Measurements from ENCODE around the gene UNK. TPM values are rescaled to one million over a fixed set of nuclear protein-coding genes. Genes with fewer than 3 reads are reported as not detected.
A peak's percentile ranks its signal among the peaks of the same experiment; 100 is the strongest.

Gene UNK
- total and polyA plus RNA-seq, 2 of the 13 experiments (the other 11 are each of a cell fraction or from before 2014, with no cell fraction given) = 31.6 to 33.0 TPM

DNA sequence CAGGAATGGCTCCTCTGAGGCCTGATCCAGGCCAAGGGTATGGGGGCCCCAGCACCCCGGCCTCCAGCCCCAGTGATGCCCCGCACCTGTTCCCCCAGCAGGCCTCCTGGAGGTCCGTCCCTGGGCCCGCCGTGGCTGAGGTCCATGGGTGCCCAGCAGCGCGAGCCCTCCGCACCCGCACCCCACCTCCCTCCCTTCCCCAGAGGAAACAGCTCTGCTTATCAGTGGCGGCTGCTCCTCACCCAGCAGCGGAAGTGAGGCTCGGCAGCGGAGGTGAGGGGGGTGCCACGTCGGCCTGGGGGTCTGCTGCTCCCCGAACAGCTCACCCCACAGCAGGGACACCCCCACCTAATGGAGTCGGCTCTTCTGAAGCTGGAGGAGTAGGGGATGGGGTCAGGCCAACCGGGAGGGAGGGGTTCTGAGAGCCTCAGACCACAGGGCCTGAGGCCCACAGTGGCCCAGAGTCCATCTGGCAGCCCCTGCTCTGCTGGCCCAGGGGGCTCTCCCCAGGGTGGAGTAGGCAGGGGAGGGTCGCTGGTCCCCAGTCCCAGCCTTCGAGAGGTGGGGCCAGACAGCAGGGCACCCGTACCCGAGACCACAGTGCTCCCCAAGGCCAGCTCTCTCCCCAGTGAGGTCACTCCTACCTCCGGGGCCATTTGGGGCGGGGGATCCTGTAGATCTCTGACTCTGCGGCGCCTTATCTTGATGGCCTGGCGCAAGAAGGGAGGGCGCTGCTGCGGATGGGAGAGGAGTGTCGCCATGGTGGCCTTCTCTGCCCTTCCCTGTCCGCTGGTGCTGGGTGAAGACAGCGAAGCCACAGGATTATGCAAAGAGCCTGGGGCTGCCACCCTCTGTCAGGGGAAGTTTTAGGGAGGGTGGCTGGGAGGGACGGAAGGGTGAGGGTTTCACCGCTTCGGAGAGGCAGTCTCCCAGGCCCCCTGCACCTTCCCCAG lies 59.2 kb downstream of the UNK start, which contains the start of gene UNC13D (continued):
- TF ChIP-seq, protein P1, sequence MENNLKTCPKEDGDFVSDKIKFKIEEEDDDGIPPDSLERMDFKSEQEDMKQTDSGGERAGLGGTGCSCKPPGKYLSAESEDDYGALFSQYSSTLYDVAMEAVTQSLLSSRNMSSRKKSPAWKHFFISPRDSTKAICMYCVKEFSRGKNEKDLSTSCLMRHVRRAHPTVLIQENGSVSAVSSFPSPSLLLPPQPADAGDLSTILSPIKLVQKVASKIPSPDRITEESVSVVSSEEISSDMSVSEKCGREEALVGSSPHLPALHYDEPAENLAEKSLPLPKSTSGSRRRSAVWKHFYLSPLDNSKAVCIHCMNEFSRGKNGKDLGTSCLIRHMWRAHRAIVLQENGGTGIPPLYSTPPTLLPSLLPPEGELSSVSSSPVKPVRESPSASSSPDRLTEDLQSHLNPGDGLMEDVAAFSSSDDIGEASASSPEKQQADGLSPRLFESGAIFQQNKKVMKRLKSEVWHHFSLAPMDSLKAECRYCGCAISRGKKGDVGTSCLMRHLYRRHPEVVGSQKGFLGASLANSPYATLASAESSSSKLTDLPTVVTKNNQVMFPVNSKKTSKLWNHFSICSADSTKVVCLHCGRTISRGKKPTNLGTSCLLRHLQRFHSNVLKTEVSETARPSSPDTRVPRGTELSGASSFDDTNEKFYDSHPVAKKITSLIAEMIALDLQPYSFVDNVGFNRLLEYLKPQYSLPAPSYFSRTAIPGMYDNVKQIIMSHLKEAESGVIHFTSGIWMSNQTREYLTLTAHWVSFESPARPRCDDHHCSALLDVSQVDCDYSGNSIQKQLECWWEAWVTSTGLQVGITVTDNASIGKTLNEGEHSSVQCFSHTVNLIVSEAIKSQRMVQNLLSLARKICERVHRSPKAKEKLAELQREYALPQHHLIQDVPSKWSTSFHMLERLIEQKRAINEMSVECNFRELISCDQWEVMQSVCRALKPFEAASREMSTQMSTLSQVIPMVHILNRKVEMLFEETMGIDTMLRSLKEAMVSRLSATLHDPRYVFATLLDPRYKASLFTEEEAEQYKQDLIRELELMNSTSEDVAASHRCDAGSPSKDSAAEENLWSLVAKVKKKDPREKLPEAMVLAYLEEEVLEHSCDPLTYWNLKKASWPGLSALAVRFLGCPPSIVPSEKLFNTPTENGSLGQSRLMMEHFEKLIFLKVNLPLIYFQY (CRISPR knock-in tag; IDR thresholded peaks at IDR 0.05; ENCODE audit: borderline replicate concordance) = peak; percentile 58; the same call in 1 of the 2 replicates
- TF ChIP-seq YEATS4 (CRISPR knock-in tag; IDR thresholded peaks at IDR 0.05; ENCODE audit: borderline replicate concordance) (peak; percentile 91), MED8 (CRISPR knock-in tag; IDR thresholded peaks at IDR 0.05; ENCODE audit: insufficient replicate concordance) (no peak), EEA1 (CRISPR knock-in tag; IDR thresholded peaks at IDR 0.05; ENCODE audit: borderline replicate concordance) (peak; percentile 17; the same call in 1 of the 2 replicates), NCOA2 (CRISPR knock-in tag; IDR thresholded peaks at IDR 0.05) (0 out of 2 replicates have a peak, but pooled peaks have one; percentile 10)
- TF ChIP-seq, protein P2, sequence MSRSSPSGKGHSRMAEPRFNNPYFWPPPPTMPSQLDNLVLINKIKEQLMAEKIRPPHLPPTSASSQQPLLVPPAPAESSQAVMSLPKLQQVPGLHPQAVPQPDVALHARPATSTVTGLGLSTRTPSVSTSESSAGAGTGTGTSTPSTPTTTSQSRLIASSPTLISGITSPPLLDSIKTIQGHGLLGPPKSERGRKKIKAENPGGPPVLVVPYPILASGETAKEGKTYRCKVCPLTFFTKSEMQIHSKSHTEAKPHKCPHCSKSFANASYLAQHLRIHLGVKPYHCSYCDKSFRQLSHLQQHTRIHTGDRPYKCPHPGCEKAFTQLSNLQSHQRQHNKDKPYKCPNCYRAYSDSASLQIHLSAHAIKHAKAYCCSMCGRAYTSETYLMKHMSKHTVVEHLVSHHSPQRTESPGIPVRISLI (CRISPR knock-in tag; IDR thresholded peaks at IDR 0.05; ENCODE audit: borderline replicate concordance) = no peak
- TF ChIP-seq, protein P3, sequence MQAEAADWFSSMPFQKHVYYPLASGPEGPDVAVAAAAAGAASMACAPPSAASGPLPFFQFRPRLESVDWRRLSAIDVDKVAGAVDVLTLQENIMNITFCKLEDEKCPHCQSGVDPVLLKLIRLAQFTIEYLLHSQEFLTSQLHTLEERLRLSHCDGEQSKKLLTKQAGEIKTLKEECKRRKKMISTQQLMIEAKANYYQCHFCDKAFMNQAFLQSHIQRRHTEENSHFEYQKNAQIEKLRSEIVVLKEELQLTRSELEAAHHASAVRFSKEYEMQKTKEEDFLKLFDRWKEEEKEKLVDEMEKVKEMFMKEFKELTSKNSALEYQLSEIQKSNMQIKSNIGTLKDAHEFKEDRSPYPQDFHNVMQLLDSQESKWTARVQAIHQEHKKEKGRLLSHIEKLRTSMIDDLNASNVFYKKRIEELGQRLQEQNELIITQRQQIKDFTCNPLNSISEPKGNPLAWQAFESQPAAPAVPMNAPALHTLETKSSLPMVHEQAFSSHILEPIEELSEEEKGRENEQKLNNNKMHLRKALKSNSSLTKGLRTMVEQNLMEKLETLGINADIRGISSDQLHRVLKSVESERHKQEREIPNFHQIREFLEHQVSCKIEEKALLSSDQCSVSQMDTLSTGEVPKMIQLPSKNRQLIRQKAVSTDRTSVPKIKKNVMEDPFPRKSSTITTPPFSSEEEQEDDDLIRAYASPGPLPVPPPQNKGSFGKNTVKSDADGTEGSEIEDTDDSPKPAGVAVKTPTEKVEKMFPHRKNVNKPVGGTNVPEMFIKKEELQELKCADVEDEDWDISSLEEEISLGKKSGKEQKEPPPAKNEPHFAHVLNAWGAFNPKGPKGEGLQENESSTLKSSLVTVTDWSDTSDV (CRISPR knock-in tag; IDR thresholded peaks at IDR 0.05) = peak; percentile 79
- TF ChIP-seq, protein P4, sequence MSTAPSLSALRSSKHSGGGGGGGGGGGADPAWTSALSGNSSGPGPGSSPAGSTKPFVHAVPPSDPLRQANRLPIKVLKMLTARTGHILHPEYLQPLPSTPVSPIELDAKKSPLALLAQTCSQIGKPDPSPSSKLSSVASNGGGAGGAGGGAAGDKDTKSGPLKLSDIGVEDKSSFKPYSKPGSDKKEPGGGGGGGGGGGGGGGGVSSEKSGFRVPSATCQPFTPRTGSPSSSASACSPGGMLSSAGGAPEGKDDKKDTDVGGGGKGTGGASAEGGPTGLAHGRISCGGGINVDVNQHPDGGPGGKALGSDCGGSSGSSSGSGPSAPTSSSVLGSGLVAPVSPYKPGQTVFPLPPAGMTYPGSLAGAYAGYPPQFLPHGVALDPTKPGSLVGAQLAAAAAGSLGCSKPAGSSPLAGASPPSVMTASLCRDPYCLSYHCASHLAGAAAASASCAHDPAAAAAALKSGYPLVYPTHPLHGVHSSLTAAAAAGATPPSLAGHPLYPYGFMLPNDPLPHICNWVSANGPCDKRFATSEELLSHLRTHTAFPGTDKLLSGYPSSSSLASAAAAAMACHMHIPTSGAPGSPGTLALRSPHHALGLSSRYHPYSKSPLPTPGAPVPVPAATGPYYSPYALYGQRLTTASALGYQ (CRISPR knock-in tag; IDR thresholded peaks at IDR 0.05) = 0 out of 2 replicates have a peak, but pooled peaks have one; percentile 4

Measured in HepG2 (cell line).